SK-N-SH treated with all-trans-retinoic acid at 6 μM for 48 hours (cell line): Measurements from ENCODE around the gene DMD.

Experiments
- ATAC-seq: fragments of 200-7000 bp; cut with Tn5 transposase; 3 replicates; pipeline ENCODE4 v1.9.1; 2020; ENCODE audit warnings: mild to moderate bottlenecking, moderate library complexity
- ARNTL ChIP-seq: fragments of 450-650 bp; formaldehyde crosslinking; IDR thresholded peaks from 2 replicates; pipeline ENCODE4 v1.5.0; 2020; ENCODE audit warnings: low read depth, mild to moderate bottlenecking, moderate library complexity, borderline replicate concordance
- BACH2 ChIP-seq: fragments of 250-450 bp; sonication (Bioruptor Pico); IDR thresholded peaks from 2 replicates; pipeline ENCODE4 v1.9.0; 2021; ENCODE audit warnings: mild to moderate bottlenecking, borderline replicate concordance
- CREB5 ChIP-seq: fragments of 250-450 bp; sonication (Bioruptor Pico); IDR thresholded peaks from 2 replicates; pipeline ENCODE4 v1.5.1; 2020; ENCODE audit warnings: low read depth, mild to moderate bottlenecking, moderate library complexity
- CSDC2 ChIP-seq: fragments of 250-450 bp; sonication (Bioruptor Pico); IDR thresholded peaks from 2 replicates; pipeline ENCODE4 v1.5.0; 2020; ENCODE audit warnings: mild to moderate bottlenecking, moderate library complexity
- ESRRG ChIP-seq: fragments of 250-450 bp; sonication (Bioruptor Pico); IDR thresholded peaks from 2 replicates; pipeline ENCODE4 v1.6.1; 2021; ENCODE audit warnings: mild to moderate bottlenecking
- GLIS3 ChIP-seq: fragments of 250-450 bp; sonication (Bioruptor Pico); IDR thresholded peaks from 2 replicates; pipeline ENCODE4 v1.5.0; 2020; ENCODE audit warnings: mild to moderate bottlenecking, moderate library complexity
- OSR1 ChIP-seq: fragments of 250-450 bp; sonication (Bioruptor Pico); IDR thresholded peaks from 2 replicates; pipeline ENCODE4 v1.8.0; 2022; ENCODE audit warnings: moderate library complexity, mild to moderate bottlenecking, inconsistent platforms
- POU6F1 ChIP-seq: fragments of 250-450 bp; sonication (Bioruptor Pico); IDR thresholded peaks from 2 replicates; pipeline ENCODE4 v1.8.0; 2021; ENCODE audit warnings: low read depth, mild to moderate bottlenecking, moderate library complexity, borderline replicate concordance
- PPARA ChIP-seq: fragments of 250-450 bp; sonication (Bioruptor Pico); IDR thresholded peaks from 2 replicates; pipeline ENCODE4 v1.5.0; 2020; ENCODE audit warnings: mild to moderate bottlenecking, borderline replicate concordance
- RARB ChIP-seq: fragments of 250-450 bp; sonication (Bioruptor Pico); IDR thresholded peaks from 2 replicates; pipeline ENCODE4 v1.8.0; 2021; ENCODE audit warnings: mild to moderate bottlenecking, moderate library complexity
- TCF4 ChIP-seq: fragments of 250-450 bp; sonication (Bioruptor Pico); IDR thresholded peaks from 2 replicates; pipeline ENCODE4 v1.8.0; 2021; ENCODE audit warnings: mild to moderate bottlenecking, moderate library complexity, borderline replicate concordance
- TOX ChIP-seq: fragments of 250-450 bp; sonication (Bioruptor Pico); IDR thresholded peaks from 2 replicates; pipeline ENCODE4 v1.8.0; 2021; ENCODE audit warnings: mild to moderate bottlenecking, moderate library complexity, borderline replicate concordance
- TSHZ2 ChIP-seq: fragments of 250-450 bp; sonication (Bioruptor Pico); IDR thresholded peaks from 2 replicates; pipeline ENCODE4 v1.5.0; 2020; ENCODE audit warnings: mild to moderate bottlenecking, moderate library complexity
- ZC3H10 ChIP-seq: fragments of 250-450 bp; sonication (Bioruptor Pico); IDR thresholded peaks from 2 replicates; pipeline ENCODE4 v1.5.1; 2021; ENCODE audit warnings: mild to moderate bottlenecking, moderate library complexity
- ZFP3 ChIP-seq: fragments of 250-450 bp; sonication (Bioruptor Pico); IDR thresholded peaks from 2 replicates; pipeline ENCODE4 v1.5.0; 2020; ENCODE audit warnings: mild to moderate bottlenecking, moderate library complexity
- ZNF565 ChIP-seq: fragments of 450-650 bp; formaldehyde crosslinking; conservative IDR thresholded peaks from 2 replicates; pipeline ENCODE4 v1.5.0; 2020; ENCODE audit warnings: low read depth, mild to moderate bottlenecking, moderate library complexity
- ZNF70 ChIP-seq: fragments of 450-650 bp; formaldehyde crosslinking; IDR thresholded peaks from 2 replicates; pipeline ENCODE4 v1.5.0; 2020; ENCODE audit warnings: mild to moderate bottlenecking, moderate library complexity
- ZNF8 ChIP-seq: fragments of 450-650 bp; formaldehyde crosslinking; IDR thresholded peaks from 2 replicates; pipeline ENCODE4 v1.5.0; 2020; ENCODE audit warnings: mild to moderate bottlenecking, moderate library complexity
- TF ChIP-seq, protein P1 (sequence below): fragments of 250-450 bp; sonication (Bioruptor Pico); IDR thresholded peaks from 2 replicates; pipeline ENCODE4 v1.5.1; 2021; ENCODE audit warnings: mild to moderate bottlenecking, moderate library complexity

Gene DMD

GRCh38 chrX:31658360-31658759, 1553.0 kb downstream of the DMD start (continued):
- TF ChIP-seq ESRRG (CRISPR knock-in tag) = no peak
- TF ChIP-seq, protein P1, sequence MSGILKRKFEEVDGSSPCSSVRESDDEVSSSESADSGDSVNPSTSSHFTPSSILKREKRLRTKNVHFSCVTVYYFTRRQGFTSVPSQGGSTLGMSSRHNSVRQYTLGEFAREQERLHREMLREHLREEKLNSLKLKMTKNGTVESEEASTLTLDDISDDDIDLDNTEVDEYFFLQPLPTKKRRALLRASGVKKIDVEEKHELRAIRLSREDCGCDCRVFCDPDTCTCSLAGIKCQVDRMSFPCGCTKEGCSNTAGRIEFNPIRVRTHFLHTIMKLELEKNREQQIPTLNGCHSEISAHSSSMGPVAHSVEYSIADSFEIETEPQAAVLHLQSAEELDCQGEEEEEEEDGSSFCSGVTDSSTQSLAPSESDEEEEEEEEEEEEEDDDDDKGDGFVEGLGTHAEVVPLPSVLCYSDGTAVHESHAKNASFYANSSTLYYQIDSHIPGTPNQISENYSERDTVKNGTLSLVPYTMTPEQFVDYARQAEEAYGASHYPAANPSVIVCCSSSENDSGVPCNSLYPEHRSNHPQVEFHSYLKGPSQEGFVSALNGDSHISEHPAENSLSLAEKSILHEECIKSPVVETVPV (CRISPR knock-in tag) = no peak
- no peak for TF ChIP-seq ARNTL
- no peak for TF ChIP-seq TOX (CRISPR knock-in tag)
- TF ChIP-seq ZNF70 (CRISPR knock-in tag) = no peak
- no peak for TF ChIP-seq TCF4 (CRISPR knock-in tag)
- no peak for TF ChIP-seq PPARA (CRISPR knock-in tag)

DNA sequence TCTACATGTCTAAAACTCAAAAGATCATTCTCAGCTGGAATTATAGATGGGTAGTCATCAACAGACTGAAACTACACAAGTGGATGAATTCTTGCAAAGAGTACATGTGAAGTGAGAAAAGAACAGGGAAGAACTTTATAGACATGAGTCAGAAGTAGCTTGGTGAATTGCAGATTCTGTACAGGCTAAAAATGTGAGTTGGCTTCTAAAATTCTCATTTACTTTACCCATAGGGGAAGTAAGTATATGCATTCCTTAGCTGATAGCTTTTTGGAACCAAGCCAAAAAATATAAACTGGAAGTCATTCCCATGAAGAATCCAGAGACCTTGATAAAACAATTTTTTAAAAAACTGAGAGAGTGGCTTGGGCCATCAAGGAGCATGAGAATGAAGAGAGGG, 1555.3 kb downstream of the DMD start:
- no peak; the same call in 2 of the 3 replicates for ATAC-seq
- TF ChIP-seq ZC3H10 (CRISPR knock-in tag) (no peak), CSDC2 (CRISPR knock-in tag) (no peak), TCF4 (CRISPR knock-in tag) (no peak), ZNF565 (CRISPR knock-in tag) (no peak)

DNA sequence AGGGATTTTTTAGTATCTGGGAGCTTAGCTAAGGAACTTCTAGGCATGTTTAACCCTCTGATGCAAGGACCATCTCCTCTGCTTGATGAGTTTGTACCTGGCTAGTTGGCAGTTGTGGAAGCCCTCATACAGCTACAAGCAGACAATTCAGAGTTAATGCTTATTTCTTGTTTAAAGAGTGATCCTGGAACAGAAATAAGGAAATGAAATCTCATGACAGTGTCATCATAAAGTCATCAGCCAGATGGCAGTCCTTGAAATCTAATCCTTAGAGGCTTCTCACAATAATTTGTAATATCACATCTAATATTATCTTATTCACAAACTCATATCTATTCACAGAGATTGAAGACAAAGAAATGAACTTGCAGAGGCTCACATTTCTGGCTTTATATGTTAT, 1557.9 kb downstream of the DMD start:
- no peak for ATAC-seq
- TF ChIP-seq ZC3H10 (CRISPR knock-in tag) (no peak), OSR1 (CRISPR knock-in tag) (no peak), ZNF8 (no peak), BACH2 (no peak), RARB (CRISPR knock-in tag) (no peak), TSHZ2 (CRISPR knock-in tag) (no peak), TCF4 (CRISPR knock-in tag) (no peak), ZFP3 (CRISPR knock-in tag) (no peak), CSDC2 (CRISPR knock-in tag) (no peak), ESRRG (CRISPR knock-in tag) (no peak), PPARA (CRISPR knock-in tag) (no peak), GLIS3 (CRISPR knock-in tag) (no peak), CREB5 (CRISPR knock-in tag) (no peak), TOX (CRISPR knock-in tag) (no peak)

DNA sequence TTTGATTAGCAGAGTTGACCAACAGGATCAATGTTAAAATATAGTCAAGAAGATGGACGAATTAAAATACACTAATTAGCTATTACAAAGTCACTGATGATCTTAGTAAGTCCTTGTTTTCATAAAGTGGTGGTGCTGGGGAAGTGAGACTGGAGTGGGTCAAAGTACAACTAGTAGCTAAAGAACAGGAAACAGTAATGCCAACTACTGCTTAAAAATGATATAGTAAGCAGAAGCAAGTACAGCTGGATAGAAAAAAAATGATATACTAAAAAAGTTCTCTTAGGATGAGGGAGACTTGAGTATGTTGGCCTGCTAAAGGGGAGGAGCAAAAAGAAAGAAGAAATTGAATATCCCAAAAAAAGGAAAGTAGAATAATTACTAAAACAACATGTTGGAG, 1558.7 kb downstream of the DMD start:
- no peak for ATAC-seq
- TF ChIP-seq POU6F1 (CRISPR knock-in tag) = no peak

- no peak for ATAC-seq
- no peak for TF ChIP-seq GLIS3 (CRISPR knock-in tag)
- TF ChIP-seq ZNF8 = no peak
- TF ChIP-seq ESRRG (CRISPR knock-in tag) = no peak
- no peak for TF ChIP-seq BACH2
- no peak for TF ChIP-seq ZNF70 (CRISPR knock-in tag)
Observed at GRCh38 chrX:31649201-31649600, 1562.1 kb downstream of the DMD start.
